Psoas muscle (tissue), 8 donors: Measurements from ENCODE around the gene COL23A1. TPM values are rescaled to one million over a fixed set of nuclear protein-coding genes. Genes with fewer than 3 reads are reported as not detected.

Source experiments
- ATAC-seq, 4 donors: fragments of 200-7000 bp; cut with Tn5 transposase; one replicate each; pipeline ENCODE4 v1.9.1; 2020; ENCODE audit warnings: moderate library complexity in 3 of 4, mild to moderate bottlenecking in 2 of 4
- DNase-seq, 2 donors: peaks; one replicate each; pipeline ENCODE4 v3.0.0-alpha.2; 2020
- H3K27ac ChIP-seq: fragments of 200-600 bp; one replicate; pipeline ENCODE4 v1.8.0; 2022
- H3K27me3 ChIP-seq, 3 donors: fragments of 200-600 bp in 1 of 3; one replicate each; pipeline versions ENCODE4 v1.6.1 to v1.8.0; 2013 to 2022; ENCODE audit warnings: low read length in 2 of 3, mild to moderate bottlenecking in 2 of 3, moderate library complexity in 1 of 3; ENCODE audit not compliant: insufficient read depth in 3 of 3
- H3K36me3 ChIP-seq, 2 donors: fragments of 200-600 bp in 1 of 2; one replicate each; pipeline versions ENCODE4 v1.6.1 to v1.8.0; 2013 to 2022; ENCODE audit warnings: low read depth in 1 of 2, mild to moderate bottlenecking in 1 of 2, moderate library complexity in 1 of 2; ENCODE audit not compliant: insufficient read depth in 1 of 2
- H3K4me1 ChIP-seq: fragments of 200-600 bp; one replicate; pipeline ENCODE4 v1.8.0; 2022
- H3K4me3 ChIP-seq: fragments of 200-600 bp; one replicate; pipeline ENCODE4 v1.8.0; 2022; ENCODE audit warnings: mild to moderate bottlenecking
- H3K9me3 ChIP-seq: fragments of 200-600 bp; one replicate; pipeline ENCODE4 v1.8.0; 2022
- CTCF ChIP-seq: fragments of 200-600 bp; IDR thresholded peaks from one replicate; pipeline ENCODE4 v1.8.0; 2022; ENCODE audit warnings: antibody characterized with exemption
- WGBS, 3 donors: extraction: QIAGEN DNeasy Blood & Tissue Kit; methylation state at CpG; one replicate each; pipeline versions ENCODE4 v1.1.6 to v1.1.7; 2013; 5-methylcytosine and 5-hydroxymethylcytosine counted together
- intact Hi-C, 2 donors: fragments of 100-400 bp; cut with DNase I; formaldehyde crosslinking; loops; one replicate each; pipeline versions ENCODE4 v1.11.0 to v1.14.2; 2022
- polyA plus RNA-seq, 3 donors: library from polyadenylated mRNA; stranded (reverse); fragments of 200-250 nt; gene quantifications; one replicate each; pipeline ENCODE4 v1.2.3, GENCODE V29; 2013
- total RNA-seq, 4 donors: library from RNA; stranded (reverse); fragmentation: NEBNext Ultra II Directional in 2 of 4; extraction: Animal tissue kit (Norgen Biotek cat#: 25700) in 2 of 4; gene quantifications; one replicate each; pipeline versions ENCODE4 v1.2.1 to v1.2.4, GENCODE V29; 2021 to 2023
- donor health status: healthy with polysubstance abuse.
- donor health status: DM: no; HTN: no; CAD: no; lungs with moderate emphysema.
- donor health status: Bipolar disorder and iron deficiency.
- donor health status: healthy.
- donor health status: DM: yes; HTN: yes; CAD: no.
- donor health status: DM: no; HTN: no; CAD: no.
- donor health status: DM: no; HTN: no; CAD: no.
- donor health status: DM: yes; HTN: yes; CAD: no.

COL23A1 gene
- total and polyA plus RNA-seq, 7 donors, result 0.66 to 3.0 (median 1.2) TPM

- H3K4me1 ChIP-seq, result peaks cover 9% of the 10 kb centered on the region
- H3K9me3 ChIP-seq, result no peaks in the 10 kb centered on the region
- H3K27me3 ChIP-seq, result no peaks in the 10 kb centered on the region
- WGBS, 3 donors, result 80 to 81% (median 81%) methylated on average over 3 of the region's 3 CpGs
- no peak for TF ChIP-seq CTCF
- intact Hi-C loops, result no loop called here
- no peak overlapping the region for H3K4me3 ChIP-seq
- no peak for DNase-seq
- peaks cover 3 to 100% of the 10 kb centered on the region in 2 donors for H3K36me3 ChIP-seq
- H3K27ac ChIP-seq, result no peak overlapping the region
- ATAC-seq, result peak in 1 of 4 donors; percentile 30
These were observed 16.1 kb upstream of the COL23A1 start for GRCh38 chr5:178606269-178606668.

- ATAC-seq (no peak), DNase-seq (no peak)
- Histone ChIP-seq H3K4me3 (no peak overlapping the region), H3K36me3 (peaks cover 2 to 100% of the 10 kb centered on the region in 2 donors), H3K9me3 (no peaks in the 10 kb centered on the region), H3K27ac (no peak overlapping the region), H3K27me3 (no peaks in the 10 kb centered on the region), H3K4me1 (peaks cover 9% of the 10 kb centered on the region)
- WGBS, 3 donors, result 72 to 78% (median 73%) methylated on average over 3 of the region's 3 CpGs
- no peak for TF ChIP-seq CTCF
- intact Hi-C loops, result no loop called here
These were observed 15.6 kb upstream of the COL23A1 start for GRCh38 chr5:178605788-178606187.

GRCh38 chr5:178602752-178603151, 12.6 kb upstream of the COL23A1 start:
- H3K27me3 ChIP-seq, result no peaks in the 10 kb centered on the region
- intact Hi-C loops, result no loop called here
- no peaks in the 10 kb centered on the region for H3K9me3 ChIP-seq
- peak overlapping the region; percentile 53 for H3K27ac ChIP-seq
- no peak for TF ChIP-seq CTCF
- DNase-seq (no peak), ATAC-seq (peak in 3 of 4 donors; percentile 39 to 75 (median 56))
- 56 to 74% (median 57%) methylated on average over 2 of the region's 2 CpGs for WGBS, 3 donors
- peaks cover 2 to 97% of the 10 kb centered on the region in 2 donors for H3K36me3 ChIP-seq
- H3K4me1 ChIP-seq, result peaks cover 9% of the 10 kb centered on the region
- H3K4me3 ChIP-seq, result no peak overlapping the region

GRCh38 chr5:178595750-178596149, 5.6 kb upstream of the COL23A1 start:
- intact Hi-C loops, result no loop called here
- H3K27ac ChIP-seq, result no peak overlapping the region
- H3K4me1 ChIP-seq, result peaks cover 9% of the 10 kb centered on the region
- ATAC-seq (no peak), DNase-seq (no peak)
- 94 to 98% (median 96%) methylated on average over 2 of the region's 2 CpGs for WGBS, 3 donors
- H3K36me3 ChIP-seq, result peaks cover 0 to 37% of the 10 kb centered on the region in 2 donors
- TF ChIP-seq CTCF, result no peak
- H3K27me3 ChIP-seq, result no peaks in the 10 kb centered on the region
- peaks cover 13% of the 10 kb centered on the region for H3K9me3 ChIP-seq
- no peak overlapping the region for H3K4me3 ChIP-seq

GRCh38 chr5:178595150-178595549, 5.0 kb upstream of the COL23A1 start:
- intact Hi-C loops, result no loop called here
- ATAC-seq, result no peak

More at GRCh38 chr5:178595150-178595549, 5.0 kb upstream of the COL23A1 start:
- H3K27me3 ChIP-seq, result no peaks in the 10 kb centered on the region
- H3K4me1 ChIP-seq, result peaks cover 14% of the 10 kb centered on the region
- H3K36me3 ChIP-seq, result peaks cover 0 to 31% of the 10 kb centered on the region in 2 donors
- DNase-seq, result no peak
- no peak for TF ChIP-seq CTCF
- no peak overlapping the region for H3K27ac ChIP-seq
- peaks cover 13% of the 10 kb centered on the region for H3K9me3 ChIP-seq
- no peak overlapping the region for H3K4me3 ChIP-seq
